HCT116 (cell line): ENCODE data around the gene QRSL1.

Experiments used
- CTCF ChIP-seq, 3 experiments: fragments of 200-600 bp in 1 of 3; sonication (generic) in 1 of 3; IDR thresholded peaks in 2 of 3; conservative IDR thresholded peaks in 1 of 3; 2 replicates each; pipeline ENCODE4 v1.5.1; 2012 to 2017; ENCODE audit warnings: low read depth in 2 of 3, low read length in 2 of 3, antibody characterized with exemption in 1 of 3, borderline replicate concordance in 1 of 3, control low read depth in 1 of 3, mild to moderate bottlenecking in 1 of 3, mixed read lengths in 1 of 3, mixed run types in 1 of 3, moderate library complexity in 1 of 3; ENCODE audit not compliant: insufficient read depth in 1 of 3
- JUND ChIP-seq: IDR thresholded peaks from 2 replicates; pipeline ENCODE4 v1.6.1; 2012

- TF ChIP-seq CTCF (IDR thresholded peaks at IDR 0.05 in 2 of 3, conservative IDR thresholded peaks at IDR 0.05 in 1 of 3; ENCODE audit: borderline replicate concordance in 1 of 3, insufficient read depth in 1 of 3, low read depth in 2 of 3, low read length in 2 of 3), result no peak
- no peak for TF ChIP-seq JUND
These were observed 11.5 kb upstream of the QRSL1 start for GRCh38 chr6:106617857-106618256.
